Right lung (tissue), 5 donors: ENCODE data around the gene TCF7L2. TPM values are rescaled to one million over a fixed set of nuclear protein-coding genes. Genes with fewer than 3 reads are reported as not detected.
"Not testable (repeated sequence)": the region's sequence is repeated elsewhere in the genome, so short reads cannot be mapped to it uniquely, and the experiment has no call there.

Experiments
- DNase-seq, 2 donors: peaks; one replicate each; pipeline ENCODE4 v3.0.0-alpha.2; 2013
- polyA plus RNA-seq, 5 donors: library from polyadenylated mRNA; unstranded; fragments of 120-200 nt; gene quantifications; one replicate each; pipeline versions ENCODE4 v1.2.1 to v1.2.3, GENCODE V29; 2013; ENCODE audit warnings: inconsistent platforms in 1 of 5, low replicate concordance in 1 of 5; ENCODE audit not compliant: insufficient read length in 5 of 5, insufficient read depth in 1 of 5

TCF7L2 gene
- polyA plus RNA-seq, 5 donors: 38.8 to 55.8 (median 49.2) TPM

DNA sequence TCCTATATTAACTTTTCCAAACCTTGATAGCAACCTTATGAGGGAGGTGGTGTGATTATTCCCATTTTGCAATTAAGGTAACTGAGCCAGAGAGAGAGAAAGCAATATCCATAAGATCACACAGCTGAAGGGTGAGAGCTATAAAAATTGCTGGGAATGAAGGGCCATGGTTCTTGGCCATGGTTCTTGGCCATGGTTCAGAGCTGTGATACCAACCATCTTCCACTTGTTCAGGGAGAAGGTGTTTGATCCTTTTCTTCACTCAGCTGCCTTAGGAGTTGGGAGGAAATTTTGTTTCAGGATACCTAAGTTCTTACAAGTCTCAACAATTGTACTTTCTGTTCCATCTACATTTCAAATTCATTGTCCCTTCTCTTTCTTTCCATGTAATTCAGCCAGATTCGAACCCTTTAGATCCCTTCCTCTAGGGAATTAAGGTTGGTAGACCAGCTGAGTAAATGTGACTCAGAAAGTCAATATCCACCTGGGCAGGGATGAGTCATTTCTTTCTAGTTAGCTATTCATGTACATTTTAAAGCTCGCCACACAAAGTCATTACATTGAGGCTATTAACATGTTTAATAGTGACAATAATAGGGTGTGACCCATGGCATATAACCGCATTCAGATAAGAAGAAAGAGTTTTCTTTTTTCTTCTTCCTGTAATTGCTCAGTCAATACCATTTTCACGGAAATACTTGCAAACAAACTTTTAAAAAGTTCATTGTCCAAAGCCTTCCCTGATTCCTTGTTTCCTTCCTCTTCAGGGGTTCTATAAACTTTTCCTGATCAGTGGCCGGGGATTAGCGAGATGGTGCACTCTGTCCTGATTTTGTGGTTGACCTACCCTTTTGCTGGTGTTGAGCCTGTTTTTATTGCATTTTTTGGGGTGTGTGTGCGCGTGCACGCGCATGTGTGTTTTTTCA, 143.4 kb downstream of the TCF7L2 start:
- no peak for DNase-seq

GRCh38 chr10:113094114-113094486, 144.1 kb downstream of the TCF7L2 start:
- no peak for DNase-seq

DNA sequence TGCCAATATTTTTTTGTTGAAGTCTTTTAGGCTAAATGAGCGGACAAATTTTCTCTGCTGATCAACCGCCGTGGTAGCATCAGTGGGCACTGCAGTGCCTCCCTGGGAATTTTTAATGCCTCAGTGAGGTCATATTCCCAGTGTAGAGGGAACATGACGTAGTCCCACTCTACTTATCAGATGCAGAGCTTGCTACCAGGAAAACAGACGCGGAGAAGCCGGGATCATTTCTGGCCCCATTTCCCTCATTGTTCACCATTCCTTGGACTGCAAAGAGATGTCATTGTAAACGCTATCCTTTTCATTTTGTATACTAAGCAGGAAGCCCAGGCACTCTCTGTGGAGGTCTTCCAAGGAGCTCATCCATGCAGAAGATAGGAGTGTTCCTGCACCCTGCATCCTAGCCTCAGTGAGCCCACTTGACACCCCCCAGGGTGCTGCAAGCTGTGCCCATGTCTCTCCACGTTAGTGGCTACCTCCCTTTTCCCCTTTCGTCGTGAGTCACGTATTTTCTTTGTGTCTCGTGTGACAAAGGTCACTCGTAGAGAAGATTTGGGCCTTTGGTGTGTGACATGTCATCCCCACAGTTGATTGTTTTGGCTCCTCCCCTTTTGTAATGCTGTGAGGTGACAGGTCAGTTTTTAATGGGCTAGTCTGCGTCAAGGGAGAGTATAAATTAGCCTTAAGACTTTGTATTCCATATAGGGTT, 145.5 kb downstream of the TCF7L2 start:
- DNase-seq: no peak

DNA sequence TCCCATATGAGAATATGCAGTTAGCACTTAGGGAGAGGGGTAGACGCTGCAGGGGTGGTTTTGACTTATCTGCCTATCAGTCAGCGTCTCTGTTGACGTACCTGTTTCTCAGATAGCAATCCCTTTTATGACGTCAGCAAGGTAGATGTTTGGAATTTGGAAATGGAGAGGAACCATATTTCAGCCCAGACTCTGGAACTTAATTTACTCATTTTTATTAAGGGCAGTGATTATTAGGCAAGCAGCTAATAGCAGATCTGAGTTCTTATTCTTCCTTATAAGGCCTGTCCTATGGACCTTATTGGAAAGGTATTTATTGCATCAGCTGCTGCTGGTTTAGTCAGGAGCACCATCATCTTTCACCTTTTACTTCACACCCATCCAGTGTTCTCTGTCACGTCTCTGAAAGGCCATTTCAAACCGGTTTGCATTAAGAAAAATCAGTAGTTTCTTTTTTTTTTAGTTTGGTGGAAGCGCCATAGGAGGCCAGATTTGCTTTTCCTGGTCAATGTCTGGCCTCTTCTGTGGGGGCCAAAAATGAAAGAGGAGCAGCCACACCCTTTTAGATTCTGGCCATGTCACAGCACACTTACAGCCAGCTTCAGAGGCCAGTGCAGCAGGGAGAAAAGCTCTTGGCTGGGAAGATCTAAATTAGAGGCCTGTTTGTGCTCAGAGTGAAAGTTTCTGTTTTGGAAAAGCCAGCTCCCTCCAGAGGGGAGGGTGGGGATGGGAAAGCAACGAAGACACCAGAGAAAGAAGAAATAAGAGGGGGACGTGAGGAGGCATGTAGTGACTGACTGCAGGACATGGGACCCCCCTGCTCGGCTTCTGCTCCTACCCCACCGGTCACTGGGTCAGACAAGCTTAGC, 146.3 kb downstream of the TCF7L2 start:
- no peak for DNase-seq

DNA sequence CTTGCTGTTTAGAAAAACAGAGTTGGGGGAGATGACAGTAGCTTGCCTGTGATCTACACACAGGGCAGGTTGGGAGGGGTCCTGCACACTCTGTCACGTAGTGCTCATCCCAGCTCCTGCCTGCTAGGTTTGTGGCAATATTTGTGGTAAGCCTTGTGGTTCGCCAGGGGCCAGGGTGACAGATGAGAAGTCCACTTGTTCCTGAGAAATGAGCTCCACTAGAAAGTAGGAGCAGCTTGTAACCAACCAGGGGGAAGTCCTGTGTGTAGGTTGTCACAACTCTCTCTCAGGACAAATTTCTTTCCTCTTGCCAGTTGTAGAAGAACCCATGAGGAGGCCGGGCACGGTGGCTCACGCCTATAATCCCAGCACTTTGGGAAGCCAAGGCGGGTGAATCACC, 147.0 kb downstream of the TCF7L2 start:
- DNase-seq: no peak

GRCh38 chr10:113099431-113100183, 149.6 kb downstream of the TCF7L2 start:
- peak; percentile 38 to 45 for DNase-seq

DNA sequence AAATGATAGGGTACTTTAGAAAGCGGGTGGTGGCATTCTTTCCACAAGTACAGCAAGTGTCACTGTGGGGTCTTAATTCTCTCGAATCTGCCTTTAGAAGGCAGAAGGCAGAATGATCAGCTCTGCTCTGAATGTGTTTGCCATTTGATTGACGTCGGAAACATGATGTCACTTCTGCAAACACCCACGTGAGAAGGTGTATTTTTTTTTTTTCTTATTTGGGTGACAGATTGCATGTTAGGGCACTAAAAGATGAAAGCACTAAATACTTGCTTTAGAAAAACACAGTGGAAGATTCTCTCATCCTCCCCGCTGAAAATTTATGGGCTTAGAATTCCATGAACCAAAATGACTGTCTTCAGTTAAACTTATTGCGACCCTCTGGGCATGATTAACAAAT, 150.2 kb downstream of the TCF7L2 start:
- DNase-seq: no peak

GRCh38 chr10:113103131-113103840, 153.2 kb downstream of the TCF7L2 start:
- DNase-seq: no peak

- no peak for DNase-seq
Observed at GRCh38 chr10:113104047-113104446, 154.0 kb downstream of the TCF7L2 start.

DNA sequence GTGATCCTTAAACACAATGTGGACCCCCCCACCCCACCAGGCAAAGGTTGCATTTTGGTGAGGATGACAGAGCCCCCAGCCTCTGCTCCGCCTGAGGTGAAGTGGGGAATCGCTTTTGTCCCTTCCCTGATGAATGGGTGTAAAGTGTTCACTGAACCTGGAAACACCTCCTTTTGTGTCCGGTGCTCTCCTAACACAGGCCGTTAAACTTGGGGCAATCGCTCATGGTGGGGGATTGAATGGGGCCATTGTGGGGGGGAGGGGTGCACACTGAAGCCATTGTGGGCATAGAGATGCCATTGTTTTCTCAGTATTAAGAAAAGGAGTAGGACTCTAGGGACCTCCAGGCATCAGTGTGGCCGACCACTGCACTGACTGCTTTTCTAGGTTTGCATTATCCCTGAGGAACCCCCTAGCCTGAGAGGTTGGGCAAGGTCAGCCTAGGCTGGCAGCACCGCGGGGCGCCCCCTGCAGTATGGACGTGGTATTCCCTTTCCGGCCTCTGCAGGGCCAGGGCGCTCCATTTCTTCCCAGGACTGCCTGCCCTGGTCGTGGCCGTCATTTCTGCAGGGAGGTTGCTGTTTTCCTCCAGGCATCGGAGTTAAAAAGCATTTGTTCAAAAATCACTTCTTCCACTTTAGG, 158.3 kb downstream of the TCF7L2 start:
- no peak for DNase-seq

- no peak for DNase-seq
Observed at GRCh38 chr10:113108948-113109347, 158.9 kb downstream of the TCF7L2 start.

GRCh38 chr10:113109482-113109881, 159.4 kb downstream of the TCF7L2 start:
- DNase-seq: not testable (repeated sequence)

DNA sequence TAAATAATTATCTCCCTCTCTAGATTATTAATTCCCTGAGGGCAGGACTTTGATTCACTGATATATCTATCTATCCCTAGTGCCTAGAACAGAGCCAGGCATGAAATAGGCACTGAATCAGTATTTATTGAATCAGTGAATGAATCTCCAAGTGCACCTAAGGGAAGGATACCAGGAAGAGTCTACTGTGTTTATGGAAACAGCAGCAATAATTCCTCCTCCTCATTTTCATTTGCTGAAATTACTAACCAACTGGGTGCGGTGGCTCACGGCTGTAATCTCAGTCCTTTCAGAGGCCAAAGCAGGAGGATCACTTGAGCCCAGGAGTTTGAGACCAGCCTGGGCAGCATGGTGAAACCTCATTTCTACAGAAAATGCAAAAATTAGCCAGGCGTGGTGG, 161.2 kb downstream of the TCF7L2 start:
- DNase-seq: no peak

DNA sequence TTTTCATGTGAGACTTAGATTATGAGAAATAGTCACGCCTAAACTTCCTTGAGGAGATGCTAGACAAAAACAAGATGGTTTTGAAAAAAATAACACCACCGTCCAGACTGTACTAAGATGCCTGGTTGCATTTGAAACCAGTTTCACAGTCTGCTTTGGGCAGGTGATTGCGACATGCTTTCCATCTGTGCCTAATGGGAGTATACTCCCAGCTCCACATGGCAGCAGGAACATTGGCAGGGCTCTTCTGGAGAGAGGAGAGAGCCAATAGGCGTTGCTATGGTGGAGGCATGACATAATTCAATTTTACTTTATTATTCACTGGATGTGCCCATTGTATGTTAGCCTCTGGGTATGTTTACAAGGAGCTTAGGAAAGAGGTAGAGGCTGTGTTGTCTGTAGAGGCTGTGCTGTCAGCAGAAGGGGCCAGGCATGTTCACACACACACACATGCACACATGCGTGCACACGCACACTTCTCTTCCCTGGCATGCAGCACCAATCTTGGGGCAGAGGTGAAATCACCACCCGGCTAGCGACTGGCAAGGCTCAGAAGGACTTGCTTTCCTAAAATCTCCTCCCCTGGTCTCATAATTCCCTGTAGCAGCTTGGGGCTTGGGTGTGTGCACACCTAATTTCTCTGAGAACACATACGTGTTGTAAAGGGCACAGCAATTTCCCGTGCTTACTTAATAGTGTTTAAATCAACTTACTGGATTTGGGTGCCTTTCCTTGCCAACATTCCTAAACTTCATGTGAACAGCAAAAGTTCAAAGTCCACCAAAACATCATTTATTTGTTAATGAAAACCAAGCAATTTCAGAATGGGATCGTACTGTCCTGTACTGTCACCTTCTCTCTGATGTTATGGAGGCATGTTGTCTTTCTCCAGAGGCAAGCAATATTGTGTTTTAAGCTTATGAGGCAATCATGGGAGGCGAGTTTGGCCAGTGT, 162.1 kb downstream of the TCF7L2 start:
- DNase-seq: no peak

DNA sequence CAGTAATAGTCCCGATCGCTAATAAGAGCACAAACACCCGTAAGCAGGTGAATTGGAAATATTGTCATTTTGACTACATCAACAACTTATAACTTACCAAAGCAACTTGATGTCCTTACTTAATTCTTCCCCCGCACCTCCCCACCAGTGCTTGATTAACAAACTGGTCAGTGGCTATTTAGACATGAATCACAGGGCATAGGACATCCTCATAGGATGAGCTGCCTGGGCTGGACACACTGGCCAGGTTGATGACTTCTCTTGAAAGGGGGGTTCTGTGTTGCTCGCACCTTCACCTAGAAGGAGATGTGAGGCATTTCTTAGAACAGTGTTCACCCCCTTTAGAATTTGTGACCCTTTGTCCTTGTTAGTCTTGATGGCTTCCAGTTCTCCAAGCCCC, 163.2 kb downstream of the TCF7L2 start:
- DNase-seq: no peak

- DNase-seq: no peak
Observed at GRCh38 chr10:113113918-113114317, 163.9 kb downstream of the TCF7L2 start.

GRCh38 chr10:113115556-113115955, 165.5 kb downstream of the TCF7L2 start:
- no peak for DNase-seq

GRCh38 chr10:113118882-113119281, 168.8 kb downstream of the TCF7L2 start:
- DNase-seq: no peak

GRCh38 chr10:113119801-113120200, 169.8 kb downstream of the TCF7L2 start:
- no peak for DNase-seq
